Measurements from ENCODE around the gene BCL6. TPM values are rescaled to one million over a fixed set of nuclear protein-coding genes. Genes with fewer than 3 reads are reported as not detected.

BCL6 gene
- total RNA-seq, 1 donor from 2014 or later: 106 TPM

GRCh38 chr3:187705164-187705563 is 40.1 kb downstream of the BCL6 start:
- DNase-seq (no peak), ATAC-seq (no peak)
- H3K27me3 ChIP-seq: no peaks in the 10 kb centered on the region
- H3K9me3 ChIP-seq: no peaks in the 10 kb centered on the region
- no peaks in the 10 kb centered on the region for H3K4me1 ChIP-seq
- intact Hi-C loops (cut with DNase I): no loop called here
- H3K4me3 ChIP-seq: no peak overlapping the region
- no peaks in the 10 kb centered on the region for H3K36me3 ChIP-seq
- TF ChIP-seq CTCF (IDR thresholded peaks at IDR 0.05): no peak
- H3K27ac ChIP-seq: no peak overlapping the region

GRCh38 chr3:187702507-187703033 is 42.7 kb downstream of the BCL6 start, which contains the start of gene RTP2:
Gene RTP2, minus strand, starts transcription at chr3:187702557. Its CDS starts 429 bp downstream, at chr3:187702128.
- ATAC-seq: no peak
- intact Hi-C loops (cut with DNase I): no loop called here
- no peaks in the 10 kb centered on the region for H3K36me3 ChIP-seq
- no peaks in the 10 kb centered on the region for H3K9me3 ChIP-seq
- no peaks in the 10 kb centered on the region for H3K27me3 ChIP-seq
- no peak for TF ChIP-seq CTCF (IDR thresholded peaks at IDR 0.05)
- H3K4me1 ChIP-seq: no peaks in the 10 kb centered on the region
- no peak for DNase-seq
- H3K27ac ChIP-seq: no peak within 1 kb of the TSS
- H3K4me3 ChIP-seq: no peak within 1 kb of the TSS

GRCh38 chr3:187700249-187700648 is 45.0 kb downstream of the BCL6 start:
- ATAC-seq: no peak
- no peak overlapping the region for H3K27ac ChIP-seq
- no peak overlapping the region for H3K4me3 ChIP-seq
- no peaks in the 10 kb centered on the region for H3K4me1 ChIP-seq
- no peak for TF ChIP-seq CTCF (IDR thresholded peaks at IDR 0.05)
- intact Hi-C loops (cut with DNase I): no loop called here
- H3K27me3 ChIP-seq: no peaks in the 10 kb centered on the region
- no peaks in the 10 kb centered on the region for H3K36me3 ChIP-seq
- H3K9me3 ChIP-seq: no peaks in the 10 kb centered on the region
- no peak for DNase-seq

GRCh38 chr3:187698499-187699399 is 46.5 kb downstream of the BCL6 start:
- H3K4me3 ChIP-seq: no peak overlapping the region
- H3K4me1 ChIP-seq: no peaks in the 10 kb centered on the region
- H3K36me3 ChIP-seq: no peaks in the 10 kb centered on the region
- H3K27me3 ChIP-seq: no peaks in the 10 kb centered on the region
- no peak overlapping the region for H3K27ac ChIP-seq
- ATAC-seq (no peak), DNase-seq (no peak)
- intact Hi-C loops (cut with DNase I): no loop called here
- H3K9me3 ChIP-seq: no peaks in the 10 kb centered on the region
- TF ChIP-seq CTCF (IDR thresholded peaks at IDR 0.05): no peak

GRCh38 chr3:187696021-187696420 is 49.2 kb downstream of the BCL6 start:
- ATAC-seq (no peak), DNase-seq (no peak)
- Histone ChIP-seq H3K27me3 (no peaks in the 10 kb centered on the region), H3K9me3 (no peaks in the 10 kb centered on the region), H3K4me1 (no peaks in the 10 kb centered on the region), H3K27ac (no peak overlapping the region), H3K36me3 (no peaks in the 10 kb centered on the region), H3K4me3 (no peak overlapping the region)
- TF ChIP-seq CTCF (IDR thresholded peaks at IDR 0.05): no peak
- intact Hi-C loops (cut with DNase I): no loop called here

Measured in upper lobe of right lung (tissue), 1 donor.